ENCODE data around the gene CNOT6.

The CNOT6 gene

DNA sequence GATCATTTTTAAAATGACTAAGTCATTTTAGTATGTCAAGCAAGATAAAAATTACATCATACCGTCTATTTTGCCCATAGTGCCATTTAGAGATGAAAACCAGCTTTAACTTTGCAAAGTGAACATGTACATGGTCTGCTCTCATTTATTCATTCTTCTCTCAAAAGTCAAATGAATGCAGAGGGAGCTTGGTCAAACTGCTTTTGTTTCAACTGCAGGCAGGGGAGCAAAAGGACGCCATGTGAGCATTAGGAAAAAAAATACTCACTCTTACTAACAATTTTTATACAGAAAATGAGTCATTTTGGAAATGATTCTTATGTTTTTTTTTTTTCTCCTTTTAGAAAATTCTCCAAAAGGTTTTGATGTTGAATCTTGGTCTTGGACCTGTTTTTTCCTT, 81.4 kb downstream of the CNOT6 start:
- DNase-seq (ENCODE audit: low spot score), result no peak

DNA sequence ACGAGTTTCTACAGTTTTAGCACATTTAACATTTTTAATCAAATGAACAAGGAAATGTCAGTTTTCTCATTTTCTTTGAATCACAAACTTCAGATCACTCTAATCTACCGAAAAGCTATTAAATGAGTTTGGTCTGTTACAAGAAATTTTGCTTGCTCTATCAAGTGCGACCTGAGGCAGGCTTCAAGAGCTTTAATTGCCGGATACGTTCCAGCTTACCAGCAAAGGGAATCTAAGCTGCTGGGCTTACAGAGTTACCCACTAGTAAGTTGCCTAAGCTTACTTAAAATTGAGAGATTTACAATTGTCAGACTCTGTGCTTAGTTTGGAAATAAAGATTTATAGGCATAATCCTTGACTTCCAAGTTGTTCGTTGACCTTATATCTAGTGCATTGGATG, 86.5 kb downstream of the CNOT6 start:
- DNase-seq (ENCODE audit: low spot score), result no peak

DNA sequence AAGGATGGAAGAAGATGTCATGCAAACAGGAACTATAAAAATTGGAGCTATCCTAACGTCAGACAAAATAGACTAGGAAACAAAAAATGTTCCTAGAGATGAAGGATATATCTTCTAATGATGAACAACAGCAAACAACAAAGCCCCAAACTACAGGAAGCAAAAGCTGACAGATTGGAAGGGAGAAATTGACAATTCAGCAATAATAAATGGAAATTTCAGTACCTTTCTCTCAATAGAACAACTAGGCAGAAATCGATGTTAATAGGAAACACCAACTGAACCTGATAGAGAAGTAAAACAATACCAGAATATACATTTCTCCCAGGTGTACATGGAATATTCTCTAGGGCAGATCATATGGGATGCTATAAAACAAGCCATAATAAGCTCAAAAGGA, 89.6 kb downstream of the CNOT6 start:
- no peak for DNase-seq (ENCODE audit: low spot score)

DNA sequence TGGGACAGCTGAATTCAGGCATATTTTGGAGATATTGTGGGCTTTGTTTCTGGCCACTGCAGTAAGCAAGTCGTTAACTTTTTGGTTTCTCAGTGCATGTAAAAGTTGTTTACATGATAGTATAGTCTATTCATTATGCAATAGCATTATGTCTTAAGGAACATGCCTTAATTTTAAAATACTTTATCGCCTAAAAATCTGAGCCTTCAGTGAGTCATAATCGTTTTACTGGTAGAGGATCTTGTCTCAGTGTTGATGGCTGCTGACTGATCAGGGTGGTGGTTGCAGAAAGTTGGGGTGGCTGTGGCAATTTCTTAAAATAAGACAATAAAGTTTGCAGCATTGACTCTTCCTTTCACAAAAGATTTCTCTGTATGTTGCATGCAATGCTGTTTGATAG, 92.0 kb downstream of the CNOT6 start:
- DNase-seq (ENCODE audit: low spot score), result no peak

DNA sequence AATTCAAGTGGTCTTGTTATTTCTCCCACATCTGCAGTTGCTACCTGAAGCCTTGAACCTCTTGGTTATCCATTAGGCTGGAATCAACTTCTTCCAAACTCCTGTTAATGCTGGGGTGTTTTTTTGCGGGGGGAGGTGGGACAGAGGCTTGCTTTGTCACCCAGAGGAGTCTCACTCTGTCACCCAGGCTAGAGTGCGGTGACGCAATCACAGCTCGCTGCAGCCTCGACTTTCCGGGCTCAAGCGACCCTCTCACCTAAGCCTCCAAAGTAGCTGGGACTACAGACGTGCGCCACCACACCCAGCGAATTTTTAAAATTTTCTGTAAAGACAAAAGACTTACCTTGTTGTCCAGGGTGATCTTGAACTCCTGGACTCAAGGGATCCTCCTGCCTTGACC, 92.7 kb downstream of the CNOT6 start:
- no peak for DNase-seq (ENCODE audit: low spot score)

DNA sequence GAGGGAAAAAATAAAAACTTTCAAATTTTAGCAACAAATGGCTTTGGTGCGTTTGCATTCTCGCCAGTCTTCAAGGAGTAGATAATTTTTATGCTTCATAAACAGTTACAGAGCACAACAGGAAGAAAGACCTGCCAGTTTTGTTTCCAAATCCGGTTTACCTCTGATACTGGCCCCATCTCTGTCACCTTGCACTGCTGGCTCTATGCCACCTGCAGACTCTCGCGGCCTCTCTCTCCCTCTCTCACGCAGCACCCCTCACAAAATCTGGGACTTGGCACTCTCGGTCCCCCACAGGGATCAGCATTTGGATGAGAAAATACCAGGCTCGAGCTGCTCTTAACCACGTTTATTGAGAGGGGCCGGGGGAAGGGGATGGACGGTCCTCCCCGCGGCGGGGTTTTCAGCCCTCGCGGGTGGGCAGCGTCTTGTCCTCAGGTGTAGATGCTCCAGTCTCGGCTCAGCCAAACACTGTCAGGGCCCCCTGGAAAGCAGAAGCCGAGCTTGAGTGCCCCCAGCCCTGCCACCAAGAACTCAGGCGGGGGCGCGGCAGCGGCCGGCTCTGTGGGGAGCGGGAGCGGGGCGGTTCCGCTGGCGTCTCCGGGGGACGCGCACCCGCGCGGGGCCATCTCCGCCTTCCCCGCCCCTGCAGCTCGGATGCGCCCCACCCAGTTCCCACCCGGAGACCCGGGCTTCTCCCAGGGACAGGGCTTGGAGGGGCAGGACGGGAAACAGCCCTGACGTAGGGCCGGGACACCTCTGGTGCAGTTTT, 95.8 kb downstream of the CNOT6 start:
- no peak for DNase-seq (ENCODE audit: low spot score)

DNA sequence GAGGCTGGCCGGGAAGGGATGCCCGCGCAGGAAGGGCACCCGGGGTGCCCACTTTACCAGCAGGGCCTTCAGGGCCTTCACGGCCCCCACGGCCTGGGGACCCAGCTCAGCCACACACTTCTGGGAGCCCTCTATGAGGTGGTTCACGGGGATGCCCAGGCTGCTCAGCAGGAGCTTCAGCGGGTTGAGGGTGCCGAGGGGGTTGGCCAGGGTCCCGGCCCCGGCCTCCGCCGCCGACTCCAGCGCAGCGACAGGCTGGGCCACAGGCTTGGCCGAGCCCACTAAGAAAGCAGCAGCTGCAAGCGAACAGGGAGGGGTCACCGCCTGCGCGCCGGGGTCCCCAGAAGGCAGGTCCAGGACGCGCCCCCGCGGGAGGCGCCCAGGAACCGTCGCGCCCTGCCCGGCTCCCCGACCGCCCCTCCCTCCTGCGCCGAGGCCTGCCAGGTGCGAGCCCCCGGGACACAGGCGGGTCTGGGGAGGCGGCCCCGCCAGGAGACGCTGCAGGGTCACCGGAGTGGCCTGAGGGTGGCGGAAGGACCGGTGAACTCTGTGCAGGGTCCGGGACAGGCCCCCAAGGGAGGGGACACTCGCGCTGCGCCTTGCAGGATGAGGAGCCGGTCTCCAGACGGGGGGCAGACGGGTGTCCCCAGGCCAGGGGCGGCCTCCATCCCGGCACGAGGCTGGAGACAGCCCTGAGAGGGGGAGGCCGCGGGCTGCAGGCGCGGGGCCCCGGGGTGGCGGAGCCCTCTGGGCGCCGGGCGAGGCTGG, 96.5 kb downstream of the CNOT6 start:
- peak; percentile 67 for DNase-seq (ENCODE audit: low spot score)

DNA sequence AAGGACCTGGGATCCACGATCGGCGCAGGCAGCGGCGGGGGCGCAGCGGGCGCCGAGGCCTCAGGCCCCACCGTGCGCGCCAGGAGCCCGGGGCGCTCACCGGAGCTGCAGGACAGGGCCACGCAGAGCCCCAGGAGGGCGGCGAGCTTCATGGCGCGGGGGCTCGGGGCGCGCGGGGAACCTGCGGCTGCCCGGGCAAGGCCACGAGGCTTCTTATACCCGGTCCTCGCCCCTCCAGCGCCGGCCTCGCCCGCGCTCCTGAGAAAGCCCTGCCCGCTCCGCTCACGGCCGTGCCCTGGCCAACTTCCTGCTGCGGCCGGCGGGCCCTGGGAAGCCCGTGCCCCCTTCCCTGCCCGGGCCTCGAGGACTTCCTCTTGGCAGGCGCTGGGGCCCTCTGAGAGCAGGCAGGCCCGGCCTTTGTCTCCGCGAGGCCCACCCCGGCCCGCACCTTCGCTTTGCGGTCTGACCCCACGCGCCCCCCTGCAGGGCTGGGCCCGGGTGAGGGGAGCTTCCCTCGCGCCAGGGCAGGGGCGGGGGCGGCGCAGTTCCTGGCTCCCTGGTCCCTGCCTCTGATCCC, 97.2 kb downstream of the CNOT6 start, which contains the start of gene SCGB3A1:
Gene SCGB3A1, minus strand, starts transcription at position 189 of the 577 bp plus-strand sequence. Its CDS starts 37 bp downstream, at position 152.
- peak; percentile 64 for DNase-seq (ENCODE audit: low spot score)

DNA sequence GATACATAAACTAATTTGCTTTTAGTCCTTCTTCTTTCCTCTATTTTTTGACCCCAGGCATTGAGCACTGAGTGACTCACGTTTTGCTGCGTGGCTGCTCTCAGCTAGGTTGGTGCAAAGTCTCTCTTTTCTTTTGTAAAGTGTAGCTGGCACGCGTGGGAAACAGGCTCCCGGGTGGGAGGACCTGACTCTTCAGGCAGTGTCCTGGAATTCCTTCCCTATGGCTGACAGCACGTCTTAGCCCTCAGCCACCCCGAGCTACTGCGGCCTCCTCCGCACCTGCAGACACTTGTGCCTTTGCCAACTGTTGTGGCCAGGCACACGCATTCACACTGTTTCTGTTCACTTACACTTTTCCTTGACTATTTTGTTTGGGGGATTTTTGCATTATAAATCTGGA, 98.0 kb downstream of the CNOT6 start:
- DNase-seq (ENCODE audit: low spot score), result no peak

DNA sequence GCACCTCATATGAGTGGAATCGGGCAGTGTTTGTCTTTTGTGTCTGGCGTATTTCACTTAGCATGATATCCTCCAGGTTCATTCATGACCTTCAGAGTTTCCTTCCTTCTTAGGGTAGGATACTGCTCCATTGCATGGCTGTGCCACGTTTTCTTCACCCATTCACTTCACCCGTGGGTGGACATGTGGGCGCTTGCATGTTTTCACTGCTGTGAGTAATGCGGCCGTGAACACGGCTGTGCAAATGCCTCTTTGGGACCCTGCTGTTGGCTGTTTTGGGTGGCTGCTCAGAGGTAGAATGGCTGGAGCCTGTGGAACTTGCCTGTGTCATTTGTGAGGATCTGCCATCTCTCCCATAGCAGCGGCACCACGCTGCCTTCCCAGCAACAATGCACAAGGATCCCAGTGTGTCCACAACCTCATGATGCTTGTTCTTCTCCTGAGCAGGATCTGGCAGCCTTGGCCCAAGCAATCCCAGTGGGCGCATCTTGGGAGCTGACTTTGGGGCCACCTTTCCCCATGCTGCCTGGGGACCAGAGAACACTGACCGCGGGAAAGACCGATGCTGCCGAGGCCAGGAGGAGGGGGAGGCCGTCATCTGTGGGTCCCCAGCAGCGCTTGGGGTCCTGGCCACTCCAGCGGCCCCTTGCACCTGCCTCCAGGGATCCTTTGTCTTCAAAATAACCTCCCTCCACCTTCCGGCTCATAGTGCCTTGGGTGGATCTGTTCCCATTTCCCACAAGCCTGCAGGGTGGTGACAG, 99.4 kb downstream of the CNOT6 start:
- DNase-seq (ENCODE audit: low spot score), result no peak

DNA sequence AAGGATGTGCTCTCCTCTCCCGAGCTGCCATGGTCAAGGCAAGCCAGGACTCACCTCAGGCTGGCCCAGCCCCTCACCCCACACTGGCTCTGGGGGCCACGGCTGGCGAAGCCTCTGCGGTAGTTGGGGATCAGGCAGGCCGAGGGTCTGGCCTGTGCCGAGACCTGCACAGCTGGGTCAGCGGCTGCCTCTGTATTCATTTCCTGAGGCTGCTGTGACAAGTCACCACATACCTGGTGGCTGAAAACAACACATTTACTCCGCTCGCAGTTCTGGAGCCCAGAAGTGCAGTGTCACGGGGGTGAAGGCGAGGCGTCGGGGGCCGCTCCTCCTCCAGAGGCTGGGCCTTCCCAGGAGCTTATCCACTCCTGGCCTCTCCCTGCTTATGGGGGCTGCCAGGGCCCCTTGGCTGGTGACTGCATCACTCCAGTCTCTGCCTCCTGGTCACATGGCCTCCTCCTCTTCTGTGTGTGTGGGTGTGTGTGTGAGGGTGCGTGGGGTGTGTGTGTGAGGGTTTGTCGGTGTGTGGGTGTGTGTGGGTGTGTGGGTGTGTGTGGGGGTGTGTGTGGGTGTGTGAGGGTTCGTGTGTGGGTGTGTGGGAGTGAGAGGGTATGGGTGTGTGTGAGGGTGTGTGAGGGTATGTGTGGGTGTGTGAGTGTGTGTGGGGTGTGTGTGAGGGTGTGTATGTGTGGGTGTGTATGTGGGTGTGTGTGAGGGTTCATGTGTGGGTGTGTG, 100.3 kb downstream of the CNOT6 start:
- DNase-seq (ENCODE audit: low spot score), result no peak

DNA sequence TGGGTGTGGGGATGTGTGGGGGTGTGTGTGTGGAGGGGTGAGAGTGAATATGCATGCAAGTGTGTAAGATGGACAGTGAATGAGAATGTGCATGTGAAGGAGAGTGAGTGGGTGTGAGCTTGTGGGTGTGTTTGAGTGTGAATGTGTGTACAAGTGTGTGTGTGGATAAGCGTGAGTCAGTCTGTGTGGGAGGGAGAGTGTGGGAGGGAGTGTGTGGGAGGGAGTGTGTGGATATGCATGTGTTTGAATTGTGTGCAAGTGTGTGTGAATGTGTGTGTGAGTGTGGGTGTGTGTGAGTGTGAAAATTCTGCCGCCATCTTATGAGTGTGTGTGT, 100.8 kb downstream of the CNOT6 start:
- no peak for DNase-seq (ENCODE audit: low spot score)

DNA sequence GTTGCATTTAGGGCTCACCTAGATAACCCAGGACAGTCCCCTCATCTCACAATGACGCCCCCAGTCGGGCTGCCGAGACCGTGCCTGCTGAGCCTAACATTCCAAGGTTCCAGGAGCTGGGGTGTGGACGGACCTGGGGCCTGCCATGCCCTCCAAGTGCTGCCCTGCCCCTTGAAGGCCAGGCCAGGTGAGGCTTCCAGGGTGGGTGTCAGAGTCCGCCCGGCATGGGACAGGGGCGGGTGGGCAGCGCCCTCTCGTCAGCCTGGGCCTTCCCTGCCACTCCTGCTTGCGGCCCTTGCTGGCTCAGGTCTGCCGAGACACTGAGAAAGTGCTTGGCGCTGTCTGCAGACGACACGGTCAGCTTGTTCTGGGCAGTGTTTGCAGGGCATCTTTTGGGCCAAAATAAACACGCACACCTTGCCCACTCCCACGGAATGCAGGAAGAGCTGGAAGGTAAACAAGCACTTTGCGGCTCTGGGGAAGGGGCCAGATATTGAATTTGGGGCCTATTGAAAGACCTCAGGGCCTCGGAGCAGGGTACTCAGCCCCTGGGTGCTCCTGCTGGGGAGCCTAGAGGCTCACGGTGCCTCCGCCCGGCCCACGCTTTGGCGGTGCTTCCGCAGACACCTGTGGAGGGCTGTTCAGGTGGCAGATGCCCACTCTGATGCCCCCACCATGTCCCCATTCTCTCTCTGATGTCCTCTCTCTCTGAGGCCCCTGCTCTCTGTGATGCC, 101.4 kb downstream of the CNOT6 start:
- no peak for DNase-seq (ENCODE audit: low spot score)

DNA sequence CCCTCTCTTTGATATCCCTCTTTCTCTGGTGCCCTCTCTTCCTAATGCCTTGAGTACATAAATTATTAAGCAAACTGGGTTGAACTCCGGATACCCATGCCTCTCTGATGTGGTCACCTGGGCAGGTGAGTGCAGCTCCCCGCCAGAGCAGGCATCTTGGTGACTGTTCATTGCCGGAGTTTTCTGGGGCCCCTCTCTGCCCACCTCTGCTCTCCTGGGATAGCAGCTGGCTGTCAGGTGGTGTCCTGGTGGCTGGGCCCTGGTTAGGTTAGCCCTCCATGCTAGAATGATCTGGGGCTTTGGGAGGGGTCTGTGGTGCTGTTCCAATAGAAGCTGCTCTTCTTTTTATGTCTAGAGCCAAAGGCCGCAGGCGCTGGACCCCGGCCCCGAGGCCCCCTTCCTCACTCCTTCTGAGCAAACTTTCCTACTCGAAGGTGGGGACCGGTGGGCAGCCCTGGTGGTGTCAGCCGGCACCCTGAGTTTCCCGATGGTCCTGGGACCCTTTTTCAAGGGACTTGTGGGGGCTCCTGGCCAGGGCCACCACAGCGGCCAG, 102.0 kb downstream of the CNOT6 start:
- no peak for DNase-seq (ENCODE audit: low spot score)

DNA sequence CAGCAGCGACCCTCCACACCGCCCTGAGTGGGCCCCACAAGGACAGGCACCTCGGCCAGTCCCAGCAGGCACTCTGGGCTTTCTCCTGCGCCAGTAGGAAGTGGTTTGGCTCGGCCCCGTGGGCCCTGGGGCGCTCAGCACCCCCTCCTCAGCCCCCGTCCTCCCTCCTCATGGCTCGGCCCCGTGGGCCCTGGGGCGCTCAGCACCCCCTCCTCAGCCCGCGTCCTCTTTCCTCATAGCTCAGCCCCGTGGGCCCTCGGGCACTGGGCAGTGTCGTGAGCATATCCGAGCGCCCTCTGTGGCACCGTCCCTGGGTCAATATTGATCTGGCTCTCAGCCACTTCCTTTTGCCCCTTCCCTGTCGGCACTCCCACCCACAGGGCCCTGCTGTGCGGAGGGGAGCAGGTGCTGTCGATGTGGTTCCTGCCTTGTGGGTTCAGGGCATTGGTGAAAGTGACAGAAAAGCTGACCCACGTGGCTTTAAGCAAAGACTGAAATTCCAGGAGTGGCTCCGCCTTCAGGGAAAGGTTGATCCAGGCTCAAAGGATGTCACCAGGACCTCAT, 102.6 kb downstream of the CNOT6 start:
- no peak for DNase-seq (ENCODE audit: low spot score)

DNA sequence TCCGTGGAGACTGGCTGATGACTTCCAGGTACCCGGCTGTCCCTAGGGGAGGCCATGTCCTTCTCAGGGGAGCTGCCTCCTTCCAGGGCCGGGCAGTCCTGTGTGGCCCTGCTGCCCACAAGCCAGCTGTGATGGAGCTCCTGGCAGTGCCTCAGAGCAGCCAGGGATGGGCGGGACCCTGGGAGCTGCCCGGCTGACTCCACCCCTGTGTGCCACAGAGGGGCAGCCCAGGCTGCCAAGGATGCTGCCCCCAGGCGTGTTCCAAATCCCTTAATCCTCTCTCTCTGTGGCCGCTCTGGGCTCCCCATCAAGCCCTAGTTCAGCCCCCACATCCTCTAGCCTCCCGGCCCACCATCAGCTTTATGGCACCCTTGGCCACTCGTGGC, 104.1 kb downstream of the CNOT6 start:
- DNase-seq (ENCODE audit: low spot score), result no peak

DNA sequence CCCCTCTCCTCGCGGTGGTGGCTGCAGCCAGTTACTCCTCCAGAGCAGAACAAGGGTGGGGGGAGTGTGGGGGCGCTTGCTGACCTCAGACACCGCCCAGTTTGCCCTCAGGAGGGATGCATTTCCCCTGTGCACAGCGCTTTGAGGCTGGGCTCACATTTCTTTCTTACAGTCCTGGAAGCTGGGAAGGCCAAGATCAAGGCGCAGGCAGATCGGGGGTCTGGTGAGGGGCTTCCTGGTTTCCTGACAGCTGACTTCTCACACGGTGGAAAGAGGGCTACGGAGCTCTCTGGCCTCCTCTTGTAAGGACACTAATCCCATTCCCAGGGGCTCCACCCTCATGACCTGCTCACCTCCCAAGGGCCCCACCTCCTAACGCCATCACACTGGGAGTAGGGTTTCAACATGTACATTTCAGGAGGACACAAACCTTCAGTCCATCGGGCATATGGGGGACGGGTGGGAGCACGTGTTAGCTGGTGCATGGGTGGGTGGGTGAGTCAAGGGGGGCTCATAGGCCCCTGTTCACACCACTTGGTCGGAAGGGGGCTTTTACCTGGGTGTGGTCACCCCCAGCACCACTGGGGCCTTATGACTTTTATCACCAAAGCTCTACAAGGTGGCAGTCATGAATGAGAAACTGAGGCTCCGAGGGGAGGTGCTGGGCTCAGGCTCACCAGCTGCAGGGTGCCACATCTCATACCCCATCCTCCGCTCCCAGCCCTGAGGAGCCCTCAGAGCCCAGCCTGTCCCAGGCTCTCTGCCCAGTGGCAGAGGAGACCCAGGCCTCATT, 104.8 kb downstream of the CNOT6 start:
- no peak for DNase-seq (ENCODE audit: low spot score)

DNA sequence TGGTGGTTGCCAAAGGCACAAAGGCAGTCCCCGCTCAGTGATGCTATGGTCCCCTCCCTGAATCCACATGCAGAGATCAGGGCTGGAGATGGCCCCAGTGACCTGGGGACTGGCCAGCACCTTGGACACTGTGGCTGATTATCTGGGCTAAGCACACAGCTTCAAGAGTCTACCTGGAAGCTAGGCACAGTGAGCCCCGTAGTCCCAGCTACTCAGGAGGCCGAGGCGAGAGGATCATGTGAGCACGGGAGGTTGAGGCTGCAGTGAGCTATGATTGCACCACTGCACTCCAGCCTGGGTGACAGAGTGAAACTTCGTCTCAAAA, 105.4 kb downstream of the CNOT6 start:
- no peak for DNase-seq (ENCODE audit: low spot score)

DNA sequence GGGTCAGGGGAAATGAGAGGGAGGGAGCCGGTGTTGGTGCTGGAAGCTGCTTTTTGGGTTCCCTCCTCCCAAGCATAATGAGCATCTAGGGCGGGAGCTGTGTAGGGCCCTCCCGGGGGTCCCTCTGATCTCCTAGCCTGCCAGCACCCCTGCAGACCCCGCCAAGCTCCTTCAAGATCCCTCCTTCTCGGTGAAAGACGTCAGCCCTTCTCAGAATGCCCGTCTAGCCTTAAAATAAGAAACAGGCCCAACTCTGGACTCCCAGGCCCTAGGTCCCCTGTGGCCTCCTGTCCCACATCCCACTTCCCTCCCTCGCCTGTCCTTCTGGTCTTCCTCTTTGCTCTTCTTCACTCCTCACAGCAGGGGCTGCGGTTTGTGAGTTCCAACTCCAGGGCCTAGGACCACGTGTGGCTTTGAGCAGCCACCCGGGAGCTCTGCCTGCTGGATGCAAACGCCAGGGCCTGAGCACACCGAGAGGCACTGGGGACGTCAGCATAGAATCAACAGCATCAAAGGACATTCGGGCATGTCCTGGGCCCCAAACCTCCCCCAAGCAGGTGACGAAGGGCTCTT, 105.9 kb downstream of the CNOT6 start:
- no peak for DNase-seq (ENCODE audit: low spot score)

Measured in left forelimb (tissue), 1 donor.